HS-27A (cell line): ENCODE measurements around the gene MSMB.
"Not testable (repeated sequence)": the region's sequence is repeated elsewhere in the genome, so short reads cannot be mapped to it uniquely, and the experiment has no call there.

ENCODE experiments used
- DNase-seq: peaks from one replicate; pipeline ENCODE4 v3.0.0-alpha.2; 2012; ENCODE audit warnings: low read depth, missing footprints

MSMB gene

DNA sequence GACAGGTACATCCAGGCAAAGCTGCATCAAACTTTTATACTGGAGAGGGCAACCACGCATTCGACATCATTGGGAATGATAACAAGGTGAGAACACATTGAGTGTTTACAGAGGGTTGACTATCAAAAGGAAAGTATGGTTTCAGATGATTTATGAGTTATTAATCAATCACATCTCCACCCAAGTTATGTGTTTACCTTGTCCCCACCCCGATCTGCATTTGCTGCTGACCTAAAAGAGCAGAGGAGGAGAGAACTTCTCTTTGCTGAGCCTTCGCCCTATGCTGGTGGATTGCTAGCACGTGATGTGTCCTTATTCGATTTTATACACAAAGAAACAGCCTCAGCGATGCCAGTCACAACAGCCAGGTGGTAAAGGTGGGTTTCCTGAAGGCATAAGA lies at the start of gene MSMB:
TSS of gene MSMB (minus strand) at position 9 of the 400 bp plus-strand sequence. CDS start 32 bp downstream, outside the sequence.
- DNase-seq: no peak

DNA sequence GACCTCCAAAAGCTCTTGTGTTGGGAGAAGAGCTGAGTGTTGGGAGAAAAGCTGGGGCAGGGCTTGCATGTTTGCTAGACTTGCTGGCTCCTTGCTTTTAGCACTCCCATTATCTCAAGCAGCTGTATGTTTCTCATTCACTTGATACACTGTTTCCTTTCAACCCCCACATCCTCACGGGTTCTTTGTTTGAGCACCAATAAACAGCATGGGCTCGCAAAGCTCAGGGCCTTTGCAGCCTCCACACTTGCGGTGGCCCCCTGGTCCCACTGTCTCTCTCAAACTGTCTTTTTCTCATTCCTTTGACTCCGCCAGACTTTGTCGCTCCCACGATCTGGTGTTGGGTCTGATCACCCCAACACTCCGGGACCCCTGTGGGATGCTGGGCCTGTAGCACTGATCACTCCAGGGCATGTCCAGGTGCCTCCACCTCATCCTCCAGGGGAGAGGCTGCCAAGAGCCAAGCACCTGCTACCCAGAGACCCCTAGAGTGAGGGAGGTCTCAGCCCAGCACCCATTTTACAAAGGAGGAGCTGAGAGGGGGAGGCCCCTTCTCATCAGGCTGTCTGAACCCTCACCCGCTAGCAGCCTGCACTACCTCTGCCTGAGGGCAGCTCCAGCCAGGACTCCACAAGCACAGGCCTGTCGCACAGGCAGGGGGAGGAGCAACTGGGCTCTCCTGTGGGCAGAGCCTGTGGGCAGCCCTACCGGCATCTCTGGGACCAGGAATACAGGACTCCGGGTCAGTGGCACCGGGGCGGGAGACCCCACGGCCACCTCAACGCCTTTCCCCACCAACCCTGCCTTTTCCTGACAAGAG lies 49.1 kb upstream of the MSMB start:
- DNase-seq: no peak

- DNase-seq: no peak
Measured at GRCh38 chr10:46094197-46094500, 48.1 kb upstream of the MSMB start.

GRCh38 chr10:46093316-46094196 lies 47.5 kb upstream of the MSMB start:
- DNase-seq: not testable (repeated sequence)

- no peak for DNase-seq
Measured at GRCh38 chr10:46092524-46093081, 46.5 kb upstream of the MSMB start.

DNA sequence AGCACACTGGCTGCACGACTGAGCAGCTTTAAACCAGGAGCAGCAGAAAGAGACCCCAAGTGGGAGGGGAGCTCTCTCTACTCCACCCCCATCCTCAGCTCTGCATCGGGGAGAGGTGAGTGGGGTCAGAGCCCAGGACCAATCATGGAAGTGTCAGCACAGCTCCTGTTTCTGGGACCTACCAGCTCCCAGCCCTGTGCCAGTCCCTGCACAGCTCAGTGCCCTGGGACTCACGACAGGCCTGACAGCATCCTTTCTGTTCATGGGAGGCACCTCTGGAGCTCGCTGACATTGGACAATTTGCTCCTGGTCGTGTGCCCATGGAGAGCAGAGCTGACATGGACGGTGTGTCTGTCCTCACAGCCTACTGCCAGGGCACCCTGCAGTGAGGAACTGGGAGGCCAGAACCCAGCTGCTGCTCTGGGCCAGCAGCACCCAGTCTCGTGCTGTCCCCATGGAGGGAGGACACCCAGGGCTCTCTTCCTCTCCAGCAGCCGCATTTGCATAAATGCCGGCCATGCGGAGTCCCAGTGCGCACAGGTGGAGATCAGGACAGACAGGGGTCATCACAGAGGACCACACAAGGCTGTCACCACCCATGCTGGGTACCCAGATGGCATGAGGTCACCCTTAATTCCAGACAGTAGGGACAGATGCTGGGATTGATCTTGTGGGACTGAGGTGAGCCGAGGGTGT lies 45.9 kb upstream of the MSMB start:
- no peak for DNase-seq

GRCh38 chr10:46091080-46091827 lies 45.2 kb upstream of the MSMB start:
- DNase-seq: no peak

- no peak for DNase-seq
Measured at GRCh38 chr10:46090258-46090812, 44.3 kb upstream of the MSMB start.

DNA sequence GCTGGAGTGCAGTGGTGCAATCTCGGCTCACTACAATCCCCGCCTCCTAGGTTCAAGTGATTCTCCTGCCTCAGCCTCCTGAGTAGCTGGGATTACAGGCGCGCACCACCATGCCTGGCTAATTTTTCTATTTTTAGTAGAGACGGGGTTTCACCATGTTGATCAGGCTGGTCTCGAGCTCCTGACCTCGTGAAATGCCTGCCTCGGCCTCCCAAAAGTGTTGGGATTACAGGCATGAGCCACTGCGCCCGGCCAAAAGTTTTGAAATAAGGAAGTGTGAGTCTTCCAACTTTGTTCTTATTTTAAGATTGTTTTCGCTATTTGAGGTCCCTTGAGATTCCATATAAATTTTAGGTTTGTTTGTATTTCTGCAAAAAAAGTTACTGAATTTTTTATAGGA lies 41.3 kb upstream of the MSMB start:
- not testable (repeated sequence) for DNase-seq

DNA sequence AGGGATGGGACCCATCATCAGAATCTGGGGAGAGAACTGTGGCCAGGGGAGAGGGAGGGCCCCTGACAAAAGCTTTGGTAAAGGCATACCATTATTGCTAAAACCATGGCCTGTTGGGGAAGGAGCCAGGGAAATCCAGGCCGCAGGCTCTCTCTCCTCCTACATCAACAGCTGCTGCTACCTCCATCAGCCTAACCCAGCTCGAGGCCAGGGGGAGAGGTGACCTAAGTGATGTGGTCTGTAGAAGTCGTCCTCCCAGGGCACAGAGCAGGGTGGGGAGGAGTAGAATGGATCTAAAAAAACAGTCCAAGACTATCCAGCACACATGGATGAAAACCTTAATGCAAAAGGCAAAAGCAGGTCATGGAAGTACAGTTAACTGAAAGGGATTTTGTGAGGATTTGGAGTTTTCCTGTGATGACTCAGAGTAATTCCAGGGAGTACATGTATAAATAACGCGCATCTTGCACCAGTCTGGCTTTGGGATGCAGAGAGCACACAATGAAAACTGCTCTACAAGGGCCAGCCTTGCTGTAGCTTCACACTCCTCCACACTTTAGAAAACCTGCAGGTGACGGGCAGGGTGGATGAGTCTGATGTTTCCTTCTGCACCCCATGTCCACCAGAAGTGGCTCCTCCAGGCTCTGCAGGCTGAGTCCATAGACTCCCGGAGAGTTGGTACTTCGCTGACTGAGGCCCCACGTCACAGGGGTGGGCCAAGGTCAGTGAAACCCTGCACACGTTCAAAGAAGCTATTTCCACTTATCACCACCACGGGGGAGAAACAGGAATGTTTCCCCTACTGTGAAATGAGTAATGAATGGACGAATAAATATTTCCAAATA lies 38.5 kb upstream of the MSMB start:
- DNase-seq: no peak

DNA sequence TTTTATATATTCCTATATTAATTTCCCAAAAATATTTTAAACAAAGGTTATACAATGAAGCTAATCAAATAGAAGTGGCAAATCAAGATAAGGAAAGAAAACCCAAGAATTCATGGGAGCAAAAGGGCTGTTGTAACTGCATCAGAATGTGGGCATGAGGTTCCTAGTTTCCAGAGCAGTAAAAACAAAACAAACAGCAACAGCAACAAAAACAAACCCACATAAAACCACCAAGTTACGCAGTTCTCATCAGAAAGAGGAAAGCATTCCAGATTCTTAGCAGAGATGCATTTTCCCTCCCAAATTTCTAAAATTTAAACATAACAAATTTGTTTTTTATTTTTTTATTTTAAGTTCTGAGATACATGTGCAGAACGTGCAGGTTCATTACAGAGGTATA lies 34.8 kb upstream of the MSMB start:
- DNase-seq: no peak

DNA sequence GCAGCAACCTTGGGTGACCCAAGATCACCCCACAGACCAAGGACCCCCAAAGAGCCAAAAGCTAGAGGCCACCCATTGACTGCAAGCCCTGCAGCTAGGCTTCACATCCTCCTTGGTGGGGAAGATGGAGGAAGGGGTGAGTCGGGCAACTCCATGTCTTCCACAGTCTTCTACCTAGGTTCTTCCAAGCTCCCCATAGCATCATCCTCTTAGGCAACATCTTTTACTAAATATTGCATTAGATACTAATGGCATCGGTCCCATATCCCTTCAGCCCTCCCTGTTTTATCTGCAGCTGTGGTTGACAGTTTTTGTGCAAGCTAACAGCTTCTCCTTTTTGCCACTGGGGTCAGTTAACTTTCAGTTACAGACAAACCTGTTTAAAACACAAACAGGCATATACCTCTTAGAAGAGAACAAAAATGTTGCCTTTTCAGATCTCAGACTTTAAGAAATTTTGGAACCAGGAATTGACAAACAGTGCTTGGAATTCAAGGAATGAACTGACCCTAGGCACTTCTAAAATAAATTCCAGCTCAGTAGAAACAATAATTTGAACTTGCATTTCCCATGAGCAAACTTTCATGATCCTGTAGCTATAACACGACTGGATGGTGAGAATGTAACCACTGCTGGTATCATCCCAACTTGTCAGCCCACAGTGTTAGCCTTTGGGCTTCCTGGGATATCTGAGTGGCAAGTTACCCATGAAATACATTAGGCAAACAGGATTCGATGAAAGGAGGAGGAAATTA lies 33.9 kb upstream of the MSMB start:
- no peak for DNase-seq

GRCh38 chr10:46077731-46078413 lies 31.8 kb upstream of the MSMB start:
- no peak for DNase-seq

- DNase-seq: no peak
Measured at GRCh38 chr10:46077141-46077554, 31.1 kb upstream of the MSMB start.

GRCh38 chr10:46075869-46076268 lies 29.8 kb upstream of the MSMB start:
- no peak for DNase-seq

DNA sequence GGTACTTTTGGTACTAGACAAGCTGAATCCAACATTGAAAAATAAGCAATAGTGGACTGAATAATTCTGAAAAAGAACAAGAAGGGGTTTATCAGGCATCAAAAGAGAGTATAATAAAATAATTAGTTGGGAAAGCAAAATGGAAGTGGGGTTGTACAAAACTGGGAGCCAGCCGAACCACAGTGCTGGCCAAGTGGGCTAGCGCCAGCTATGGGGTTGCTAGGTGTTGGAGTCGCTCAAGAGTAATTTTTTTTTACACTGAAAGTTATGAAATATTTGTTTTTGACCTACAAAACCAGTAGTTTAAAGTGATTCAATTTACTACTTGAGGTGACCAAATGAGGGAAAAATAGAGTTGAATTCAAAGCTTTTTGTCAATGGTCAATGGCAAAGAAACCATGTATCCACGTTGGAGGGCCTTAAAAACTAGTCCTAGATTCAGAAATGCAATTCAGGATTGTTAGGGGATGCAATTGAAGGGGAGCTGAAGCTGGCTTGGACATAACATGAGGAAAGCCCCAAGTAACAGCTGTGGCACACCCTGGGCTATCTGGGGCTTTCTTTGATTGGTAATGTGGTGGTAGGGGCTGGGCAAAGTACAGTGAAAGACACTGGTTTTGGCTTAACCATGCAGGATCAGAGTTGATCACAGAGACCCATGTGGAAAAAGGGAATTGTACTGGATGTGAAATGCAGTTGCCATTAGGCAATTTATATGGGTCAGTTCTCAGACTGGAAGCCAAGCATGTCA lies 28.3 kb upstream of the MSMB start:
- DNase-seq: no peak

GRCh38 chr10:46073564-46073963 lies 27.5 kb upstream of the MSMB start:
- DNase-seq: no peak

GRCh38 chr10:46070749-46071148 lies 24.7 kb upstream of the MSMB start:
- DNase-seq: no peak
